Measurements from ENCODE around the gene SLC17A9.
A peak's percentile ranks its signal among the peaks of the same experiment; 100 is the strongest.
"Not testable (repeated sequence)": the region's sequence is repeated elsewhere in the genome, so short reads cannot be mapped to it uniquely, and the experiment has no call there.

Gene SLC17A9

DNA sequence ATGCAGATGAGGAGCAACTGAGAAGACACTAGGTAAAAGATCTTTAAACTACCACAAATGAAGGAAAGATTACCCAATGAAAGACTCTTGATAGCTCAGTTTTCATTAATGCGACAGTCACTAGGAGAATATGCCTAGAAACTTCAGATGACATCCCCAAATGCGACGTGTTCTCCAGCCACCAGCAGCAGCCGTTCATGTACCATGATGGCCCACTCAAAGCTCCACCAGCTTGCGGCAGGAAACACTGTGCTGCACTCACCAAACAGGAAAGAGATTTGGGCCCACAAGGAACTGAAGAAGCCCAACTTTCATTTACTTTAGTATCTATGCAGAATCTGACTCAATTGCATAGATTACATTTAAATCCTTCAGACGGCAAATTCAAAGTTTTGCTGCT, 33.7 kb upstream of the SLC17A9 start:
- peaks cover 7% of the 10 kb centered on the region; the same call in 1 of the 2 replicates for H3K36me3 ChIP-seq
- peaks cover 100% of the 10 kb centered on the region for H4K20me1 ChIP-seq
- 0 out of 2 replicates have a peak overlapping the region, but pooled peaks have one; percentile 29 for H3K27ac ChIP-seq
- H3K4me3 ChIP-seq, result no peak overlapping the region
- no peak for TF ChIP-seq Cebpa-rat (IDR thresholded peaks at IDR 0.05)
- H3K9ac ChIP-seq, result no peak overlapping the region
- H3K27me3 ChIP-seq, result no peaks in the 10 kb centered on the region
- H3K4me2 ChIP-seq, result peak overlapping the region; percentile 80
- H3K4me1 ChIP-seq, result peaks cover 97% of the 10 kb centered on the region
- no peaks in the 10 kb centered on the region for H3K9me3 ChIP-seq

DNA sequence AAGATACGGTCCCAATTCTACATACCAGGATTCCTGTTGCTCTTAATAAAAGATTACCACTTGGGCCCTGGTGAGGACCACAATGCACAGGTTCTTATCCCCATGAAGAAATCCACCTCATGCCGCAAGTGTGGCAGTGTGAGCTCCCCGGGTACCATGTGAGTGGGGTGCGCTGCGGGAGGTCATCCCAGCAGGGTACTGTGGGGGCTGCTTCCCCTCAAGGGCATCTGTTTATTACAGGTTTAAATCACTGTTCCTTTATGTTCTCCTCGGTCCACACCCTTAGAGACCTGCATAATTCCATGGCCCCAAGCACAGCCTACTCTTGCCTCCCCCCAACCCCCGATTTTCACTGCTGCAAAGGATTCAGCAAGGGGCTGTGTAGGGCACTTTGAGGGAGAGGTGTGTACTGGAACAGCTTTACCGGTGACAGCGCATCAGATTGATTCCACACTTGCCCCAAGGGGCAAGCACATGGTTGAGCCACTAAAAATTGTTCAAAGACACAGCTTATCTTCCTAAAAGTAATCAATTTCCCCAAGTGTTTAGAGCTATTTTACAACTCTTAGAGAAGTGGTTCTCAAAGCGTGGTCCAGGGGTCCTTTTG, 32.4 kb upstream of the SLC17A9 start:
- Histone ChIP-seq H3K4me1 (peaks cover 97% of the 10 kb centered on the region), H3K27me3 (no peaks in the 10 kb centered on the region), H3K4me3 (no peak overlapping the region), H3K4me2 (peak overlapping the region; percentile 80), H3K9me3 (no peaks in the 10 kb centered on the region), H3K27ac (0 out of 2 replicates have a peak overlapping the region, but pooled peaks have one; percentile 29), H4K20me1 (peaks cover 100% of the 10 kb centered on the region), H3K36me3 (no peaks in the 10 kb centered on the region), H3K9ac (no peak overlapping the region; the same call in 1 of the 2 replicates)
- no peak for TF ChIP-seq Cebpa-rat (IDR thresholded peaks at IDR 0.05)

DNA sequence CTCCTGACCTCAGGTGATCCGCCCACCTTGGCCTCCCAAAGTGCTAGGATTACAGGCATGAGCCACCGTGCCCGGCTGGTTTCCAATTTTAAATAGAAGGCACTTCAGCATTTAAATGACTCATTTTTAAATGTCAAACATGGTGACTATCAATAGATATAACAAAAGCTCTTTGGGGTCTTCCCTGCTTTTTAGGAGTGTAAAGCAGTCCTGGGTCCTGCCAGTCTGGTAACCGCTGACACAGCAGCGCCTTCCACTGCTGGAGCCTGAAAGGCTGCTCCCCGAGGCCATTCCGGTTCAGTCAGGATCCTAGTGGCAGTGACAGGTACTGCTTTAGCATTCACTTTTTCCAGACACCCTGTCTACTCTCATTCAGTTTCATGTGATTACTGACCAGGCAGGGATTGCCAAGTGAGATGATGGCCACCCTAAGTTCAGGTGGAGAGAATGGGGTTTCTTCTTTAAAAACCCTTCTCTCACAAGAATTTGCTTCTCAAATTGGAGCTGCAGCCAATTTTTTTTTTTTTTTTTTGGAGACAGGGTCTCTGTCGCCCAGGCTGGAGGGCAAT, 31.3 kb upstream of the SLC17A9 start:
- no peak for TF ChIP-seq Cebpa-rat (IDR thresholded peaks at IDR 0.05)
- H3K9ac ChIP-seq, result no peak overlapping the region
- H3K27me3 ChIP-seq, result no peaks in the 10 kb centered on the region
- no peak overlapping the region for H3K27ac ChIP-seq
- no peak overlapping the region for H3K4me3 ChIP-seq
- H3K9me3 ChIP-seq, result no peaks in the 10 kb centered on the region
- H3K4me2 ChIP-seq, result peak overlapping the region; percentile 80
- peaks cover 87% of the 10 kb centered on the region for H3K4me1 ChIP-seq
- peaks cover 97% of the 10 kb centered on the region for H4K20me1 ChIP-seq
- no peaks in the 10 kb centered on the region for H3K36me3 ChIP-seq

GRCh38 chr20:62922451-62922921, 30.0 kb upstream of the SLC17A9 start:
- Histone ChIP-seq H3K4me2 (peak overlapping the region; percentile 93), H3K4me1 (peaks cover 83% of the 10 kb centered on the region), H3K36me3 (no peaks in the 10 kb centered on the region), H3K9ac (no peak overlapping the region), H3K9me3 (no peaks in the 10 kb centered on the region), H4K20me1 (peaks cover 95% of the 10 kb centered on the region), H3K27me3 (no peaks in the 10 kb centered on the region), H3K4me3 (no peak overlapping the region), H3K27ac (peak overlapping the region; percentile 20; the same call in 1 of the 2 replicates)
- no peak for TF ChIP-seq Cebpa-rat (IDR thresholded peaks at IDR 0.05)

DNA sequence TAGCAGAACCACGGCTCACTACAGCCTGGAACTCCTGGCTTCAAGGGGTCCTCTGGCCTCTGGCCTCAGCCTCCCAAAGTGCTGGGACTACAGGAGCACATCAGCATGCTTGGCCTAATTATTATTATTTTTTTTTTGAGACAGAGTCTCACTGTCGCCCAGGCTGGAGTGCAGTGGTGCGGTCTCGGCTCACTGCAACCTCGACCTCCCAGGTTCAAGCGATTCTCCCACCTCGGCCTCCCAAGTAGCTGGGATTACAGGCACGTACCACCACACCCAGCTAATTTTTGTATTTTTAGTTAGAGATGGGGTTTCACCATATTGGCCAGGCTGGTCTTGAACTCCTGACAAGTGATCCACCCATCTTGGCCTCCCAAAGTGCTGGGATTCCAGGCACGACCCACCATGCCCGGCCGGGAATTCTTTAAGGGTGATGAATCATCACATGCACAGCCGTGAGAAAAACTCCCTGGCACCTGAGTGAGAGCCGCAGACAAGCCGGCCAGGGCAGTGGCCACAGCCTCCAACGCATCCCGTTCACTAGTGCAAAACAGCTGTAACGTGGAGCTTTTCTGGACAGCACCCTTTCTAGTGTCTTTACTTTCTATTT, 29.3 kb upstream of the SLC17A9 start:
- H3K27me3 ChIP-seq, H3K9ac ChIP-seq, H3K36me3 ChIP-seq, H3K9me3 ChIP-seq, H3K4me3 ChIP-seq: not testable (repeated sequence)
- 0 out of 2 replicates have a peak overlapping the region, but pooled peaks have one; percentile 20 for H3K27ac ChIP-seq
- H3K4me2 ChIP-seq, result peak overlapping the region; percentile 93
- peaks cover 95% of the 10 kb centered on the region for H4K20me1 ChIP-seq
- peaks cover 83% of the 10 kb centered on the region for H3K4me1 ChIP-seq

DNA sequence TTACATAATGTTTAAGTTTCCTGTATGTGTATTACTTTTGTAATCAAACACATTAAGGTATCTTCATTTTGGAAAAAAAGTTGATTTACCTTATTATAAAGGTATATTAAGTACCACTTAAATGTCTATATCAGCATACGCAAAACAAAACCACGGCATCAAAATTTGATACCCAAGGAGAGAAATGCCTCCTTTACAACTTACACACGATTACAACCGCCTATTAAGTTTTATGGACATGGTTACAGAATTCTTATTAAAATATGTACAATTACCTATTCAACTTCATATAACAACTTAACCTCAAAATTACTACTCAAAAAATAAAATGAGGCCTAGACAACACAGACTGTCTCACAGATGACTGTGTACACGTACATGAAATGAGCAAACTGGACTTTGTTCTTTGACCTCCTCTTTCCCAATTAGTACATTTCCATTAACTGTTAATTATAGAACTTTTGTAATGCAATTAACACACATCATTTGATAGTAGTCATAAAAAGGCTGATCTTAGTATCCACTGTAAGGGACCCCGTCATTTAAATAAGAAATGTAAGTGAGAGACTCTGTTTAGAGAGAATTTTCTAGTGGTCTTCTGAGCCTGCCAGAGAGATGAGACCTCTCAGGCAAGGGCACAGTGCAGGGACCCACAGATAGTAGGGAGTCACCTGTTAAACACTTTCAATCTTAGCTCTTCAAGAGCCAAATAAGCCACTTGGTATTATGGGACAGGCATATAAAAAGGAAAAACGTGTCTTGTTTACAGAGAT, 28.7 kb upstream of the SLC17A9 start:
- Histone ChIP-seq H3K9me3 (no peaks in the 10 kb centered on the region), H3K4me2 (peak overlapping the region; percentile 93), H3K9ac (peak overlapping the region; percentile 96), H3K27ac (no peak overlapping the region), H4K20me1 (peaks cover 95% of the 10 kb centered on the region), H3K27me3 (no peaks in the 10 kb centered on the region), H3K4me1 (peaks cover 83% of the 10 kb centered on the region), H3K4me3 (no peak overlapping the region), H3K36me3 (no peaks in the 10 kb centered on the region)
- TF ChIP-seq Cebpa-rat (IDR thresholded peaks at IDR 0.05), result no peak

DNA sequence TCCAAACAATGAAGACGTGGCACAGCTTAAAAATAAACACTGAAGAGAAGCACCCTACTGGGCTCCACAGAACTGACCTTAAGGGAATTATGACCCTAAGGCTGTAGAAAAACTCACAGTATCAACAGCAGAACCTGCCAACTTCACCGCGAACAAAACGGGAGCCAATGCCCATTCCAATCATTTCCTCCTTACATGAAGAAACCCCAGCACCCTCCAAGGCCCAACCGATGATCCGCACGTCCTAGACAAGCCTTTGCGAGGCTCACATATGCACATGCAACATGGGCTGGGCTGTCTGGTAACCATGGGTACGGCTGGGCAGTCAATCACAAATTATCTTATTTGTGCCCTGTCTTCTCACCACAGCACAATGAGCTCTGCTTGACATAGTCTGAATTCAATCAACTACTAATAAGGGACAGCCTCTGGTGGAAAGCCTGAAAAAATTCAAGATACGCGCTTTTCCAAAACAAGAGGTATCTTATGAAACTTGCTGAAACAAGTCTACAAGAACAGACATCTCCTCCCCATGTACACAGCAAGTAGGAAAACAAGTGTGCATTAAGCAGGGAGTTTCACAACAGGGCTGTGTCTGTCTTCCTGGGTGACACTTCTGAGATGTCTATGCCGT, 27.9 kb upstream of the SLC17A9 start:
- Histone ChIP-seq H3K9me3 (no peaks in the 10 kb centered on the region), H3K27me3 (no peaks in the 10 kb centered on the region), H4K20me1 (peaks cover 95% of the 10 kb centered on the region), H3K4me1 (peaks cover 80% of the 10 kb centered on the region), H3K9ac (peak overlapping the region; percentile 96), H3K4me3 (peak overlapping the region; percentile 83), H3K36me3 (no peaks in the 10 kb centered on the region), H3K4me2 (peak overlapping the region; percentile 93), H3K27ac (peak overlapping the region; percentile 96)
- TF ChIP-seq Cebpa-rat (IDR thresholded peaks at IDR 0.05), result no peak

GRCh38 chr20:62925076-62925419, 27.5 kb upstream of the SLC17A9 start:
- H3K9ac ChIP-seq, result peak overlapping the region; percentile 96
- no peaks in the 10 kb centered on the region for H3K27me3 ChIP-seq
- H3K4me1 ChIP-seq, result peaks cover 80% of the 10 kb centered on the region
- H3K4me3 ChIP-seq, result peak overlapping the region; percentile 83
- peak overlapping the region; percentile 93 for H3K4me2 ChIP-seq
- no peak for TF ChIP-seq Cebpa-rat (IDR thresholded peaks at IDR 0.05)
- no peaks in the 10 kb centered on the region for H3K9me3 ChIP-seq
- H3K27ac ChIP-seq, result peak overlapping the region; percentile 96
- peaks cover 95% of the 10 kb centered on the region for H4K20me1 ChIP-seq
- no peaks in the 10 kb centered on the region for H3K36me3 ChIP-seq

GRCh38 chr20:62925420-62926228, 26.9 kb upstream of the SLC17A9 start:
- Histone ChIP-seq H4K20me1 (peaks cover 95% of the 10 kb centered on the region), H3K9ac (peak overlapping the region; percentile 96), H3K9me3 (no peaks in the 10 kb centered on the region), H3K36me3 (no peaks in the 10 kb centered on the region), H3K4me3 (peak overlapping the region; percentile 83), H3K4me2 (peak overlapping the region; percentile 93), H3K4me1 (peaks cover 80% of the 10 kb centered on the region), H3K27ac (peak overlapping the region; percentile 96), H3K27me3 (no peaks in the 10 kb centered on the region)
- TF ChIP-seq Cebpa-rat (IDR thresholded peaks at IDR 0.05), result no peak

Measured in BLaER1 (cell line).